NCI-H146 (cell line): ENCODE measurements around the gene TMEM140.
"Not testable (repeated sequence)": the region's sequence is repeated elsewhere in the genome, so short reads cannot be mapped to it uniquely, and the experiment has no call there.

Source experiments
- DNase-seq: peaks from one replicate; lab custom pipeline; 2025; lab: John Stamatoyannopoulos, UW

TMEM140 gene

GRCh38 chr7:135147899-135148721 lies at the start of gene TMEM140:
Gene TMEM140 (plus strand): TSS chr7:135148072. CDS start chr7:135164442, 16,370 bp downstream.
- no peak for DNase-seq

DNA sequence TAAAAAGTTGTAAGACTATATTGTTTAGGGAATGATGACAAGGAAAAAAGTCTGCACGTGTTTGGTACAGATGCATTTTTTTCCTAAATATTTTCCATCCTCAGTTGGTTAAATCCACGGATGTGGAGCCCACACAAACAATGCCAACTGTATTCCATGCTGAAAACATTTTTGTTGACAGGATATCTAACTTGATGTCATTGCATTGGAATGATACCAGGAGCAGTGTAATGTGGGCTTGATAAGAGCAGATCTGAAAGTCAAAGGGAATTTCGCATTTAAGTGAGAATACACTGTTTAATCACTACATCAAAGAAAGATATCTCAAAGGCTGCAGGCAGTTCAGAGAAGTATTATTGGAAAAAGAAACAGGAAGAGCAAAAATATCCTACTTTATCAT lies 49.5 kb upstream of the TMEM140 start:
- DNase-seq, result no peak

DNA sequence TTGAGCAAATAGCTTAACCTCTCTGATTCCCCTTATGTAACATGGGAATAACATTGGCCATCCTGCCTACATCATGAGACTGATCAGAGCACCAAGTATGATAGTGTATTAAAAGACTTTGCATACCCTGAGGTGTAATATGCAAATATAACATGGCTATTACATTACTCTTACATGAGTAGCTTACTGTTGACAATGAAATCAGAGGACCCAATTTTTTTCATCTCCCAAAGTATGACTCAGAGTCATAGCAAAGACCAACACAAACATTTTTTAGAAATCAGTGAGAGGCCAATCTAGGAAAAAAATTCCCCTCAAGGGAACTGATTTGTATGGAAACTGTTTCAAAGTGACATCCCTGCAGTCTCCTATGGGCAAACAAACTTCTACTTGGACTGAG lies 47.0 kb upstream of the TMEM140 start:
- no peak for DNase-seq

- no peak for DNase-seq
These were observed 45.5 kb upstream of the TMEM140 start for GRCh38 chr7:135102372-135102771.

DNA sequence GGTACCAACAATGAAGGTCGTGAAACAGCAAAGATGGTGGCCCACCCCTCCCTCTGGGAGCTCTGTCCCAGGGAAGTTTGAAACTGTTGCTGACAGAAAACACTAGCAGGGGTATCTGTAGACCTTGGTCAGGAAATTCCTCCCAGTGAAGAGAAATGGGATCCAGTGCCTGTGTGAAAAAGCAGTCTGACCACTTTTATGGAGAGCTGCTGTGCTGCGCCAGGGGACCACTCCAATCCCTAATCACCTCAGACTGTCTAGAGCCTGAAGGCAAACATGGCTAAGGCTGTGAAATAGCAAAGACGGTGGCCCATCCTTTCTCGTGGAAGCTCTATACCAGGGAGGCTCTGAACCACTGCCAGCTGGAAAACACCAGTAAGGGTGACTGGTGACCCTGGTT lies 38.3 kb upstream of the TMEM140 start:
- DNase-seq, result no peak

GRCh38 chr7:135109976-135110375 lies 37.9 kb upstream of the TMEM140 start:
- no peak for DNase-seq

- no peak for DNase-seq
These were observed 36.5 kb upstream of the TMEM140 start for GRCh38 chr7:135111379-135111778.

DNA sequence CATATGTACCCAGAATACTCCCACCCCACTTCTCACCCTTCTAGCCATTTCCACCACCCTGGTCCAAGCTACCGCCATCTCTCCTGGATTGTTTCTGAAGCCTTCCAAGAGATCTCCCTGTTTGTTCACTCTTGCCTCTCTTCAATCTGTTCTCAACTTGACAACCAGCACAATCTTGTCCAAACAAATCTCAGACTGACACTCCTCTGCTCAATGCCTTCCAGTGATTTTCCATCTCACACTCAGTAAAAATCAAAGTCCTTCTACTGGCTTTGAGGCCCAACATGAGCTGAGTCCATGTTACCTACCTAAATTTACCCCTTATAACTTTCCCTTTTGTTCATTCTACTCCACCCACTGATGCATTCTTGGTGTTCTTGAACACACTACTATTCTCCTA lies 33.2 kb upstream of the TMEM140 start:
- DNase-seq, result no peak

DNA sequence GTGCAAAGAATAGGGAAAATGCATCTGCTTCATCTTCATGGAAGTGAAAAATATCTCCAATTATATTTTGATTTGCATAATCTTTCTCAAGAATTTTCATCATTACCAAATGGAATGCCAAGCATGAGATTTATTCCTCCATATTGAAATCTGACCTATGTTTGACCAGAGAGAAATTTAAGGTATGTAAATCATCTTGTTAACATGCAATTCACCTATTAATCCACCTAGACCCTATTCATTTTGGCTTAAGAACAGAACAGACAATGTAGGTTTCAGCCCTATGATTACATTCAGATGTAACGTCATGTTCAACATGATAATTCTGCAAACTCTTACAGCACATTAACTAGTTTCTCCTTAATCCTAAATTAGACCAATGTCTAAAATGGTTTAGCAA lies 30.8 kb upstream of the TMEM140 start:
- no peak for DNase-seq

DNA sequence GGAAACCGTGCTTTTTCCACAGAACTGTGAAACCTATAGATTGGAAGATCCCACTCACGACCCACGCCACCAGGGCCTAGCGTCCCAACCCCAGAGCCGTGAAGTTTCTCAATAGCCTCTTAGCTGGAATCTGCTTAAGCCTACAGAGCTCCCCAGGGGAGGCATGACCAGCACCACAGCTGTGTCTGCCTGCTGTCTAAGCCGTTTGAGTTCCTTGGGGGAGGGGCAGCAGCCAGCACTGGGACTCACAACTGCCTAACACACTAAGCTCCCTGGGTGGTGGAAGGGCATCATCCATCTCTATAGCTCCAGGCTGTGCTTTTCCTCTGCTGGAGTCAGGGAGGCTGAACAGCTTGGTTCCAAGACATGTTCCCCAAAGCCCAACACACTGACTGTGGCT lies 26.0 kb upstream of the TMEM140 start:
- DNase-seq, result no peak

GRCh38 chr7:135124631-135125030 lies 23.2 kb upstream of the TMEM140 start:
- not testable (repeated sequence) for DNase-seq

- no peak for DNase-seq
These were observed 18.9 kb upstream of the TMEM140 start for GRCh38 chr7:135128931-135129330.

DNA sequence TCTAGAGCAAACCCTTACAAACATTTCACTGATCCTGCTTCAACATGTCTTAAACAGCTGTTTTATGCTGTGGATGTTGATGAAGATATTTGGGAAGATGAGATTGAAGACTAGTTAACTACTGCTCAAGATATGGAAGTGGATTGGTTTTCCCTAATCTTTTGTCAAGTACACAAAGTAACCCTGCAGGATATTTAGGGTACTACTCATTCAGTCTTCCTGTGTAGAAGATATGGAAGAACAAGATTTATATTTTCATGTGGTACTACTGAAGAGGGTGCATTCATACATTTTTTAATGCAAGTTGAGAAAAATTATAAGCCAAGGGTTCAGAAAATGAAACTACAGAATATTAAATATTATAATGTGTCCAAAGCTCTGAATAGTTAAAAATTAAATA lies 18.3 kb upstream of the TMEM140 start:
- DNase-seq, result no peak

- no peak for DNase-seq
These were observed 3.8 kb upstream of the TMEM140 start for GRCh38 chr7:135143885-135144668.

- DNase-seq, result no peak
These were observed 452 bp upstream of the TMEM140 start for GRCh38 chr7:135147341-135147898.

GRCh38 chr7:135150072-135150782 lies 2.4 kb downstream of the TMEM140 start:
- DNase-seq, result no peak

DNA sequence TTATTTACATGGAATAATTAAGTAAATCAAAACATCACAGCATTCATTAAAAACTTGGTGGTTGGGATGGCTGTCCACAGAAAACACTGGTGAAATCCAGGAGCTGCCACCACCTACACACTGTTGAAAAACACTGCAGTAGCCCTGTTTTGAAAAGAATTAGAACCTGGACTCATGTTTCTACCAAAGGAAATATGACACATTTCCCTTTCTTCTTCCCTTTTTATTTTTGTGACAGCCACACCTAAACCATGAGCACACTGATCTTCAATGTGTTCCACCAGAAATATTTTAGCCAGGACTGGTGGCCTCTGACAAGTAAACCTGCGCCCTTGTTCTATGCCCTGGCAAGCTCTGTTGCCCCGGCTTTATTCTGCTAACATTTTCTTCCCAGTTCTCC lies 3.3 kb downstream of the TMEM140 start:
- no peak for DNase-seq

DNA sequence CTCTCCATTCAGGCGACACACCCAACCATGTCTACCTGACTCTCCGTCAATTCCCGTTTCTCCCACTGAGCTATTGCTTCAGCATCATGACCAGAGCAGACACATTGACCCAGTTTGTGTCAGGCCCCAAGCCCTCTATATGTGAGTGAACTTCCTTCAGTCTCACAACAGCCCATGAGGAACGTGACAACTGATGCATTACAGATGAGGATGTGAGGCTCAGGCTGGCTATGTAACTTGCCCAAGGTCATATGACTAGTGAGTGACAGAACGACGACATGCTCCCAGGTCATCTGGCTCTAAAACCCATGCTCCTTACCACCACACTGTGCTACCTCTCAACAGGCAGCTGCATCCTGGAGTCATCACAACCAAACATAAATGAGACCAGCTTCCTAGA lies 3.7 kb downstream of the TMEM140 start:
- no peak for DNase-seq

DNA sequence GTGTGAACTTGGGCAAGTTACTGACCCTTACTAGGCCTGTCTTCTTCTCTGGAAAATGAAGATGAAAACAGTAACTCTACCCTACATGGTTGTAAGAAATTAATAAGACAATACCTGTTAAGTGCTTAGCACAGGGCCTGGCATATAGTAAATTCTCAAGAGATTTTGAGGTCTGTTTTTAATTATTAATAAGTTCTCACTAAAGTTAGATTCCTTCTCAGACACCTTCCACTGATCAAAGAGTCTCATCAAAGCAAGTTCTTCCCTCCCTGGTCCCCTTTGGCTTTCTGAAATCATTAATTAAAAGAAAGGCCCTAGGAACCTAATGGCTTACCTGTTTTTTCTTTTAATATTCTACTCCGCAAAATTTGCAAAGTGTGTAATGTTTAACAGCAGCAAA lies 4.6 kb downstream of the TMEM140 start:
- DNase-seq, result no peak

DNA sequence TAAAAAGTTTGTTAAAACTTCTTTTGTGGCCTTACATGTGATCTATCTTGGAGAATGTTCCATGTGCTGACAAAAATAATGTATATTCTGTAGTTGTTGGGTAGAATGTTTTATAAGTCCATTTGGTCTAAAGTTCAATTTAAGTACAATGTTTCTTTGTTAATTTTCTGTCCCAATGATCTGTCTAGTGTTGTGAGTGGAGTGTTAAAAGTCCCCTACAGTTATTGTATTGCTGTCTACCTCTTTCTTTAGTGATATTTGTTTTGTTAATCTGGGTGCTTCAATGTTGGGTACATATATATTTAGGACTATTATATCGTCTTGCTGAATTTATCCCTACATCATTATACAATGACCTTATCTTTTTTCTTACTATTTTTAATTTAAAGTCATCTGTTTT lies 6.9 kb downstream of the TMEM140 start:
- DNase-seq, result no peak

- no peak for DNase-seq
These were observed 8.4 kb downstream of the TMEM140 start for GRCh38 chr7:135156290-135156689.

DNA sequence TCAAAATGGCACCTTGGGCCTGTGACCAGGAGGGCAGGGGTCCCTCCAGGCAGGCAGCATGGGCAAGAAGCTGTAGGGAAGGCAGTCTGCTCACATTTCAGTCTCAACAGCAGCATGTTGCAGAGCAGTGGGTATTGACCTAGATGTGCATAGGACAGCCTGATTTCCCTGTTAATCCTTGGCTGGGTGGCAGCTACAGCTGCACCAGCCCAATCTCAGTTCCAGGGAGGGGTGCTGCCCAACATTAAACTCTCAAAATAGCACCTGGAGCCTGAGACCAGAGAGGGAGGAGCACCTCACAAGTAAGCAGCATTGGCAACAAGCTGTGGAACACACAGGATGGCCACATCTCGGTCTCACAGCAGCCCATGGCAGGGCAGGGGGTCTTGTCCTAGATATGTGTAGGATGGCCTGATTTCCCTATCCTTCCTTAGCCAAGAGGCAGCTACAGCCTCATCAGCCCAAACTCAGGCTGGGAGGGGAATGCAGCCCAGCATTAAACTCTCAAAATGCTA lies 10.3 kb downstream of the TMEM140 start:
- DNase-seq, result no peak
